Measurements from ENCODE around the gene AVPR2. TPM values are rescaled to one million over a fixed set of nuclear protein-coding genes. Genes with fewer than 3 reads are reported as not detected.
A peak's percentile ranks its signal among the peaks of the same experiment; 100 is the strongest.

Gene AVPR2
- total and polyA plus RNA-seq, 4 donors: 0.51 to 2.5 (median 0.84) TPM

DNA sequence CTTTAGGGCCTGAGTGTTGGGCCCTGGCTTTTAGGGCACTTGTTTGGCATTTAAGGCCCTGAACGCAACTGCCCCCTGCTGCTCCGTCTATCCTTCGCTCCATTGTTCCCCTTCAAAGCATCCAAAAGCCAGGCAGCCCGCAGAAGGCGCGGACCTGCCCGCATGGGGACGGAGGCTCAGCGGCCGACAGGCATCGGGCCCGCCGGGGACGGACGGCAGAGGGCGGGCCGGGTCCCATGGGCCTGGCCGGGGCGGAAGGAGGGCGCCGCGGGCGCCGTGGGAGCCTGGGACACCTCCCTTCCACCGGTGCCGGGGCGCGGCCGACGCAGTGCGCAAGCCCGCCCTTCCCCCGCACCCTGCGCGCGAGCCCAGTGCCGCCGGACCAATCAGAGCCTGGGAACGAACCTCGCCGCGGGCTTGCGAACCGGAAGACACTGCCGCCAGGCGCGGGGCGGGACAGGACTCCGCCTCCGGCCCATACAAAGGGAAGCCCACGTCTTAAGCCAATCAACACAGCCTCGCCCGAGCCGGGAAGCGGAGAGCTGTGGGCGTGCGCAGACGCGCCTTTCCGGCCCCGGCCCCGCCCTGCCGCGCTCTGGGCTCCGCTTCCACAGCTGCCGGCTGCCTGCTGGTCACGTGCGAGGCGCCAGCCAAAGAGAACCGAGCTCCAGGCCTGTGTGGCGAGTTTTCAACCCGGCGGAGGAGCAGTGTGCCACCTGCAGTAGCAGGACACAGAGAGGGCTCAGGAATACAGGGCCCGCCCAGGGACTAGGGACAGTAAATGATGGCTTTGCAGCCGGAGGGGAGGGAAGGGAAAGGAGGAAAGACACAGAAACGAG is 23.7 kb downstream of the AVPR2 start:
- peak; percentile 96 to 99 (median 98) for DNase-seq
- WGBS, 2 donors: 0 to 12% methylated on average over 37 to 76 of the region's 76 CpGs
- TF ChIP-seq, protein P1, sequence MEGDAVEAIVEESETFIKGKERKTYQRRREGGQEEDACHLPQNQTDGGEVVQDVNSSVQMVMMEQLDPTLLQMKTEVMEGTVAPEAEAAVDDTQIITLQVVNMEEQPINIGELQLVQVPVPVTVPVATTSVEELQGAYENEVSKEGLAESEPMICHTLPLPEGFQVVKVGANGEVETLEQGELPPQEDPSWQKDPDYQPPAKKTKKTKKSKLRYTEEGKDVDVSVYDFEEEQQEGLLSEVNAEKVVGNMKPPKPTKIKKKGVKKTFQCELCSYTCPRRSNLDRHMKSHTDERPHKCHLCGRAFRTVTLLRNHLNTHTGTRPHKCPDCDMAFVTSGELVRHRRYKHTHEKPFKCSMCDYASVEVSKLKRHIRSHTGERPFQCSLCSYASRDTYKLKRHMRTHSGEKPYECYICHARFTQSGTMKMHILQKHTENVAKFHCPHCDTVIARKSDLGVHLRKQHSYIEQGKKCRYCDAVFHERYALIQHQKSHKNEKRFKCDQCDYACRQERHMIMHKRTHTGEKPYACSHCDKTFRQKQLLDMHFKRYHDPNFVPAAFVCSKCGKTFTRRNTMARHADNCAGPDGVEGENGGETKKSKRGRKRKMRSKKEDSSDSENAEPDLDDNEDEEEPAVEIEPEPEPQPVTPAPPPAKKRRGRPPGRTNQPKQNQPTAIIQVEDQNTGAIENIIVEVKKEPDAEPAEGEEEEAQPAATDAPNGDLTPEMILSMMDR (IDR thresholded peaks at IDR 0.05; ENCODE audit: control extremely low read depth, extremely low read depth): no peak
- H3K4me1 ChIP-seq (ENCODE audit: control insufficient read depth in 5 of 5, insufficient read depth in 5 of 5, low read length in 5 of 5): peaks cover 0 to 29% (median 6%) of the 10 kb centered on the region in 5 donors
- peak overlapping the region; percentile 49 for H3K4me3 ChIP-seq
- H3K9me3 ChIP-seq (ENCODE audit: control insufficient read depth in 4 of 4, insufficient read depth in 3 of 4, low read length in 3 of 4): peaks cover 0 to 3% (median 0%) of the 10 kb centered on the region in 4 donors
- ATAC-seq (ENCODE audit: insufficient read depth, low FRiP score): peak; percentile 88
- no peaks in the 10 kb centered on the region for H3K27me3 ChIP-seq (ENCODE audit: control insufficient read depth in 3 of 3, insufficient read depth in 3 of 3, low read length in 2 of 3)
- peaks cover 0 to 11% (median 4%) of the 10 kb centered on the region in 4 donors for H3K36me3 ChIP-seq (ENCODE audit: control insufficient read depth in 4 of 4, insufficient read depth in 4 of 4, low read length in 4 of 4)
- H3K27ac ChIP-seq (ENCODE audit: low read depth in 1 of 2, low read length in 1 of 2): peak overlapping the region; percentile 95 to 96
- peak overlapping the region; percentile 37 to 82 for H3K9ac ChIP-seq (ENCODE audit: insufficient read depth in 1 of 2, low read length in 2 of 2)

DNA sequence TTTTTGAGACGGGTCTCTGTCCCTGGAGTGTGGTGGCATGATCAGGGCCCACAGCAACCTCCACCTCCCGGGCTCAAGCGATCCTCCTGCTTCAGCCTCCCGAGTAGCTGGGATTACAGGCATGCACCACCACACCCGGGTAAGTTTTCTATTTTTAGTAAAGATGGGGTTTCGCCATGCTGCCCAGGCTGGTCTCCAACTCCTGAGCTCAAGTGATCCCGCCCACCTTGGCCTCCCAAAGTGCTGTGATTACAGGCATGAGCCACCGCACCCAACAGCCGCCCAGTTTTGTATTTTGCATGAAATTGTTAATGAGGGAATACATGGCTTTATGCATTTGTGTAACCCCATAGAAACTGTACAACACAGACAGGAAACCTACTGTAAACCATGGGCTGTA is 24.4 kb downstream of the AVPR2 start:
- TF ChIP-seq, protein P1 (IDR thresholded peaks at IDR 0.05; ENCODE audit: control extremely low read depth, extremely low read depth): no peak
- Histone ChIP-seq H3K9ac (ENCODE audit: insufficient read depth in 1 of 2, low read length in 2 of 2) (no peak overlapping the region), H3K27ac (ENCODE audit: low read depth in 1 of 2, low read length in 1 of 2) (no peak overlapping the region), H3K4me3 (no peak overlapping the region), H3K4me1 (ENCODE audit: control insufficient read depth in 5 of 5, insufficient read depth in 5 of 5, low read length in 5 of 5) (peaks cover 0 to 32% (median 4%) of the 10 kb centered on the region in 5 donors), H3K36me3 (ENCODE audit: control insufficient read depth in 4 of 4, insufficient read depth in 4 of 4, low read length in 4 of 4) (peaks cover 0 to 11% (median 4%) of the 10 kb centered on the region in 4 donors), H3K9me3 (ENCODE audit: control insufficient read depth in 4 of 4, insufficient read depth in 3 of 4, low read length in 3 of 4) (peaks cover 0 to 3% (median 0%) of the 10 kb centered on the region in 4 donors), H3K27me3 (ENCODE audit: control insufficient read depth in 3 of 3, insufficient read depth in 3 of 3, low read length in 2 of 3) (no peaks in the 10 kb centered on the region)
- DNase-seq (no peak), ATAC-seq (ENCODE audit: insufficient read depth, low FRiP score) (no peak)
- 25 to 49% methylated on average over 8 to 9 of the region's 9 CpGs for WGBS, 2 donors

DNA sequence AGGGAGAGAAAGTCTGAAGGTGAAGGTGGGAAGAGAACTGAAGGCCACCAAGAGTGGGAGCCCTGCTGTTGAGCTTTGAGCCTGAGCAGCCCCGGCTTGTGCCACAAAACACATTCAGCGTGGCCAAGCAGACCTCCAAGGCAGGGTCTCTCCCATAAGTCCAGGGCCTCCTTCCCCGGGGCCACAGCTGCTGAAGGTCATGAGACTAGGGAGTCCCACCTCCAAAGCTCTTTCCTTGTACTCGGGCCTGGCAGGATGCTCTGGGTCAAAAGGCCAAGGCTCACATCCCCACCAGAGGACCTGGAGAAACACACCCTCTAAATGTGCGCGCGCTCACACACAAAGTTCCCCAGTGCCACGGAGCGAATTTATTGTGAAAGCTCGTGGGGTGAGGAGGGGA is 25.1 kb downstream of the AVPR2 start:
- no peak for DNase-seq
- TF ChIP-seq, protein P1 (IDR thresholded peaks at IDR 0.05; ENCODE audit: control extremely low read depth, extremely low read depth): no peak
- H3K36me3 ChIP-seq (ENCODE audit: control insufficient read depth in 4 of 4, insufficient read depth in 4 of 4, low read length in 4 of 4): peaks cover 0 to 11% (median 4%) of the 10 kb centered on the region in 4 donors
- WGBS, 2 donors: 64 to 77% methylated on average over 10 of the region's 10 CpGs
- H3K27me3 ChIP-seq (ENCODE audit: control insufficient read depth in 3 of 3, insufficient read depth in 3 of 3, low read length in 2 of 3): no peaks in the 10 kb centered on the region
- H3K4me1 ChIP-seq (ENCODE audit: control insufficient read depth in 5 of 5, insufficient read depth in 5 of 5, low read length in 5 of 5): peaks cover 0 to 30% (median 4%) of the 10 kb centered on the region in 5 donors
- peaks cover 0 to 3% (median 0%) of the 10 kb centered on the region in 4 donors for H3K9me3 ChIP-seq (ENCODE audit: control insufficient read depth in 4 of 4, insufficient read depth in 3 of 4, low read length in 3 of 4)
- H3K9ac ChIP-seq (ENCODE audit: insufficient read depth in 1 of 2, low read length in 2 of 2): no peak overlapping the region
- peak overlapping the region in 1 of 2 donors; percentile 3 for H3K27ac ChIP-seq (ENCODE audit: low read depth in 1 of 2, low read length in 1 of 2)
- H3K4me3 ChIP-seq: no peak overlapping the region
- no peak for ATAC-seq (ENCODE audit: insufficient read depth, low FRiP score)

Measured in lung (tissue), 12 donors.